ENCODE results near the gene GPR160.

The GPR160 gene

DNA sequence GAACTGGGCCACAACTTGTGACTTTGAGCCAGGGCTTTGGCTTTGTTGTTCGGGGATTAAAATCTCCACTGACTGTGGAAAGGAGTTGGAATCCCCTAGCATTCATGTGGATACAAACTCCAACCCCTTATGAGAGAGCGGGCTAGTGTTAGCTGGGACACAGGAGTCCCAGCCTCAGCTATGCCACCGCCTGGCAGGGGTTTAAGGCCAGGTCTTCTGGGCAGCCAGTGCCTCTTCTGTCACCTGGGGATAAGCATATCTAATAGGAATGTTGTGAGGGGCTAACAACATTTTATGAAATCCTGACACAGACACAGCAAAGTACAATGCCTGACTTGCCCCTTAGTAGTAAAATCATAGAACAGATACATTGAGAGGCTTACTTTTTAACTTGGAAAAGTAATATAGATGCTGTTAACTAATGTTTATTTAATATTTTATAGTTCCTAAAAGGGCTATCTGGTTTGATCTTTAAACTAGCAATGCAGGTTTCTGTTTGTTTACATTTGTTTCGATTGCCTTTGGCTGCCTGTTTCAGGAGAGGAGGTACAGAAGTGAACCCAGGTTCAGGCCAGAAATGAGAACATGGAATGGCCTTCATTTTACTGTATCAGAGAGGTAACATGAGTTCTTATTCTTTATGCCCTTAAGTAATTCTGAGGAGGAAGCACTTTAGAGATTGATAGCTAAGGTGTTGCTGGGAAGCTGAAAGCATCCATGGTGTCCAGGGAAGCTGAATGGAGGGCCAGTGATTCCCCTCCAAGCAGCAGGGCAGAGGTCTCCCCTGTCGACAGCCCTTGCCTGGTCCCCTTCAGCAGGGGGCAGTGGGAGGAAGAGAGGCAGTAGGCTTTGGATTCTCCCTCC lies 8.7 kb downstream of the GPR160 start:
- Mint-ChIP-seq H3K27ac (no peak overlapping the region), H3K4me1 (ENCODE audit: low read depth) (peaks cover 13% of the 10 kb centered on the region), H3K4me3 (no peak overlapping the region), H3K9me3 (no peaks in the 10 kb centered on the region), H3K36me3 (ENCODE audit: low read depth) (no peaks in the 10 kb centered on the region), H3K27me3 (no peaks in the 10 kb centered on the region)

DNA sequence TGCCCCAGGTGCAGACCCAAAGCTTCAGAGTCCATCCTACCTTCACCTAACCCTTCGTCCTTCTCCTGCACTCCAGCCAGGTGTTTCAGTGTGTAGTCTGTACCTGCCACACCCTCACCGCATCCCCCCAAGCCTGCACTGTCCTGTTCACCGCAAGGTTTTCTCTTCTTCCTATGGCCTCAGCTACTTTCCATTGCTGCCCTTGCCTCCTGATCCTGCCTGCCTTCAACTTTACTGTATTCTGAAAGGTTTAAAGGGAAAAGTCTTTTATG lies 9.3 kb downstream of the GPR160 start:
- H3K27ac Mint-ChIP-seq, result no peak overlapping the region
- no peak overlapping the region for H3K4me3 Mint-ChIP-seq
- H3K4me1 Mint-ChIP-seq (ENCODE audit: low read depth), result peaks cover 13% of the 10 kb centered on the region
- no peaks in the 10 kb centered on the region for H3K27me3 Mint-ChIP-seq
- H3K36me3 Mint-ChIP-seq (ENCODE audit: low read depth), result no peaks in the 10 kb centered on the region
- H3K9me3 Mint-ChIP-seq, result no peaks in the 10 kb centered on the region

DNA sequence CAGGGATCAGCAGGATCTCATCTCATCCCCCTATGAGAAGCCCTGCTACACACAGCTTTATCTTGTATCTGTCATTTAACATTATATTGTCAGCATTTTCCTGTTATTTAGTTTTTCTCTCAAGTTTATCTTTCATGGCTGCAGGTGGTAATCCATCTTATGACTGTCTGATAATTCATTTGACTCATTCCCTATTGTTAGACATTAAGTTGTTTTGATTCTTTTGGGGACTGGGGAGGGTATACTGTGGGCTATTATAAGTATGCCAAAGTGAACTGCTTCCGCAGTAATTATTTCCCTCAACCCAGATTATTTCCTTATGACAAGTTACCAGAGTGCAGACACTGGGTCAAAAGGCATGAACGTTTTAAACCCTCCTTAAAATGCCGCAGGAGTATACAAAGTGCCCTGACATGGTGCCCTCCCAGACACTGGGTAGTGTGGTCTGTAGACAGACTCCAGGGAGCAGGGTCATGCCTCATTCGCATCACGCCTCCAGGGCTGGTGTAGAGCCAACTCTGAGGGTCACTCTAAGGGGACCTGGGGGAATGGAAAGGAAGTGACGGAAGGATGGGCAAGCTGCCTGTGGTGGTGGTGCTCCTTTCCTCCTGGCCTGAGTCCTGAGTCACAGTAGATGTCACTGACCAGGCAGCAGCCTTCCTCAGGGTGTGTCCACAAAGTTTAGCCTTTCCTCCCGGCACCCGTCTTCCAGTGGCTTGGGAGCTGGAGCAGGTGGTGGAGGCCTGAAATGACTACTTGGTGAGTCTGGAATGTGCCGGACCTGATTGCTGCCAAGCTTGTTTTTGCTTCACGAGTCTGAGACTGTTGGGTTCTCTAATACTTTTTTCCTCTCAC lies 11.6 kb downstream of the GPR160 start:
- Mint-ChIP-seq H3K9me3 (no peaks in the 10 kb centered on the region), H3K4me3 (no peak overlapping the region), H3K27me3 (no peaks in the 10 kb centered on the region), H3K4me1 (ENCODE audit: low read depth) (peaks cover 13% of the 10 kb centered on the region), H3K36me3 (ENCODE audit: low read depth) (no peaks in the 10 kb centered on the region), H3K27ac (no peak overlapping the region)

DNA sequence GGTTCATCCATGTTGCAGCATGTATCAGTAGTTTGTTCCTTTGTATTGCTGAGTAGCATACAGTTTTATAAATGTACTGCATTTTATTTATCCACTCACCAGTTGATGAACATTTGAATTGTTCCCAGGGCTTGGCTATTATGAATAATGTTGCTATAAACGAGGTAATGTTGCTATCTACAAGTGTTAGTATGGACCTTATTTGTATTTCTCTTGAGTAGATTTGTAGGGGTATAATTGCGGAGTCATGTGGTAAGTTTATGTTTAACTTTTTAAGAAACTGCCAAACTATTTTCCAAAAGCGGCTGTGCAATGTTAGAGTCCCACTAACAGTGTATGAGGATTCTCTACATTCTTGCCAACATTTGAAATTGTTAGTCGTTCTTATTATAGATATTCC lies 13.0 kb downstream of the GPR160 start:
- H3K4me1 Mint-ChIP-seq (ENCODE audit: low read depth), result peaks cover 20% of the 10 kb centered on the region
- H3K36me3 Mint-ChIP-seq (ENCODE audit: low read depth), result no peaks in the 10 kb centered on the region
- H3K4me3 Mint-ChIP-seq, result no peak overlapping the region
- H3K9me3 Mint-ChIP-seq, result no peaks in the 10 kb centered on the region
- no peaks in the 10 kb centered on the region for H3K27me3 Mint-ChIP-seq
- H3K27ac Mint-ChIP-seq, result no peak overlapping the region

DNA sequence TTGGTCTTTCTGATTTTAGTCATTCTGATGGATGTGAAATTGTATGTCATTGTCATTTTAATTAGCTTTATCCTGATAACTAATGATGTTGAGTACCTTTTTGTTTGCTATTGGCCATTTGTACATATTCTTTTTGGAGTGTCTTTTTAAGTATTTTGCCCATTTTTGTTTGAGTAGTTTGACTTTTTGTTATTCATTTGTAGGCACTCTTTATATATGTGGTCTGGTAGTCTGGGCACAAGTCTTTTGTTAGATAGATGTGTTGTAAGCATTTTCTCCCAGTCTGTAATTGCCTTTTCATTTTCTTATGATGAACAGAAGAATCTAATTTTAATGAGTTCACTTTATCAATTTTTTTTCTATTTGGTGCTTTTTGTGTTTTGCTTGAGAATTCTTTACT lies 14.6 kb downstream of the GPR160 start:
- Mint-ChIP-seq H3K27me3 (no peaks in the 10 kb centered on the region), H3K36me3 (ENCODE audit: low read depth) (no peaks in the 10 kb centered on the region), H3K4me1 (ENCODE audit: low read depth) (peaks cover 31% of the 10 kb centered on the region), H3K9me3 (no peaks in the 10 kb centered on the region), H3K4me3 (no peak overlapping the region), H3K27ac (no peak overlapping the region)

DNA sequence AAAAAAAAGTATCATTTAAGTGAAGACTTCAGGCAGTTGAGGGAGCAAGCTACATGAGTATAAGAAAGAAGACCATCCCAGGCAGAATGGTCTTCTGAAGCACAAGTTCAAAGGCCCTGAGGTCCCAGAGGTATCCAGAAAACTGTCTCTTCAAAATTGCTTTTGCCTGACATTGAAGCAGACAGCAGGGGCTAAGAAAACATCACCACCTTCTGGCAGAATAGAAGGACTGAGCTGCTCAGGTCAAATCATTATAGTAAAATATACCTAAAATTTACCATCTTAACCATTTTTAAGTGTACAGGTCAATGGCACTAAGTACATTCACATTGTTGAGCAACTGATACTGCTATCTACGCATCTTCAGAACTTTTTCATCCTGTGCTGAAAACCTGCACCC lies 16.4 kb downstream of the GPR160 start:
- H3K36me3 Mint-ChIP-seq (ENCODE audit: low read depth), result no peaks in the 10 kb centered on the region
- H3K27ac Mint-ChIP-seq, result no peak overlapping the region
- no peaks in the 10 kb centered on the region for H3K27me3 Mint-ChIP-seq
- H3K4me1 Mint-ChIP-seq (ENCODE audit: low read depth), result peaks cover 43% of the 10 kb centered on the region
- H3K9me3 Mint-ChIP-seq, result no peaks in the 10 kb centered on the region
- H3K4me3 Mint-ChIP-seq, result no peak overlapping the region

DNA sequence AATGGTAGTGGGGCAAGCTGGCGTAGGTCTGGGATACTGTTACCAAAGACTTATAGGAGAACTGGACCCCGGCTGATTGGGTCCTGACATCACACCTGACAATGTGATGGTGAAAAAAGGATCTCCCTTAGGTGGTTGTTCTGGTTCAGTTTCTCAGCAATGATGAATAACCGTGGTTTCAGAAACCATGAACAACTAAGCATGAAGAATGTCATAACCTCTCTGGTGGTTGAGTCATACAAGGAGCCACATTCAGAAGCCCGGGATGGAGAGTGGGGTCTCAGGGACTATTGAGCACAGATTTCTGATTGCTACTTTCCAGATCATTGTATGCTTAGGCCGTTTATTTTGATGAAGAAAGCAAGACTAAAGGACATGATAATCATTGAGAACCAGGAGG lies 17.4 kb downstream of the GPR160 start:
- no peak overlapping the region for H3K4me3 Mint-ChIP-seq
- H3K36me3 Mint-ChIP-seq (ENCODE audit: low read depth), result no peaks in the 10 kb centered on the region
- no peak overlapping the region for H3K27ac Mint-ChIP-seq
- peaks cover 43% of the 10 kb centered on the region for H3K4me1 Mint-ChIP-seq (ENCODE audit: low read depth)
- no peaks in the 10 kb centered on the region for H3K9me3 Mint-ChIP-seq
- no peaks in the 10 kb centered on the region for H3K27me3 Mint-ChIP-seq

DNA sequence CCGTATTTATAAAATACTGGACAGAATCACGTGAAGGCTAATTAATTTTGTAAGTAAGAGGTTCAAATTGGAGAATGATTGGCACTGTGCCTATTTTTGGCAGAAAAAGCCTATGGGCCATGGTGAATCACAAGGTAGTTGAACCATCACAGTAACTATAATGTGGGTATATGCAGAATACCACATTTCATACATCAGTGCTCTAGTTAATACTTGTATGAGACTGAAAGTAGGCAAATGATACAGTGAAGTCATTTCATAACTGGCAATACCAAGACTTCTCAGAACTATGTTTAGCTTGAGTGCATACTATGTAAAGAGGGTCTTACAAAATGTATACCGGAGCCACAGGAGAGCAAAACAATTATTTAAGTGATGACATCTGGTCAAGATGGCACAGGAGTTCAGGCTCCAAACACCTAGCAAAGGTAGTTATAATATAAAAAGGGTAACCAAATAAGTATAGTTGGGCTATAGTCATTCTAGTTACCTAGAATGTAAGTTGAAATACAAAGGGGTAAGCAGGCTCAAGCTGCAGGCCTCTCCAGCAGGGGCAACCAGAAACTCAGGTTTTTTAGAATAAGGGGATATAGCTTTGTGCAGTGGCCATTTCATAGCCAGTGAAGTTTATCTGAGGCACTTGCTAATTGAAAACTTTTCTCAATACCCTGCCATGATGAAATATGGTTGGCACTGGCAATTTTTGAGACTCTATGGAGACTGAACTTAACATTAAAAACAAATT lies 19.1 kb downstream of the GPR160 start:
- H3K9me3 Mint-ChIP-seq, result no peaks in the 10 kb centered on the region
- no peak overlapping the region for H3K4me3 Mint-ChIP-seq
- H3K27me3 Mint-ChIP-seq, result no peaks in the 10 kb centered on the region
- no peak overlapping the region for H3K27ac Mint-ChIP-seq
- no peaks in the 10 kb centered on the region for H3K36me3 Mint-ChIP-seq (ENCODE audit: low read depth)
- peaks cover 43% of the 10 kb centered on the region for H3K4me1 Mint-ChIP-seq (ENCODE audit: low read depth)

DNA sequence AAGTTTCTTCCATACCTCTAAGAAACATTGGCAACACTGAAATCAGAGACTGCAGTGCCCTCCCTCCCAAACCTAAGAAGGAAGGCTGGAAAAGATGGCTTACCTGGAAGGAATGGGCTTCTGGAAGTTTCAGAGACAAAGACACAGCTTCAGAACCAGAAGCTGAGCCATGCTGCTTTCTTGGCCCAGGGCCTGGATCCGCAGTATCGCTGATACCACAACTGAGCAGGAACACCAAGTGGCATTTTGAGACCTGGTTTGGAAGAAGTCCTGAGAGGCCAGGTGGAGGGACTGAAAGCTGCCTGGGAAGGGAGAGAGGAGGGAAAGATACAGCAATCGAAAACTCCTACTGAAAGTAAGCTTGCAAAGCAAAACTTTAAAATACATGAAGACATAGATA lies 19.8 kb downstream of the GPR160 start:
- Mint-ChIP-seq H3K27ac (no peak overlapping the region), H3K9me3 (no peaks in the 10 kb centered on the region), H3K36me3 (ENCODE audit: low read depth) (peaks cover 4% of the 10 kb centered on the region), H3K27me3 (no peaks in the 10 kb centered on the region), H3K4me1 (ENCODE audit: low read depth) (peaks cover 43% of the 10 kb centered on the region), H3K4me3 (no peak overlapping the region)

DNA sequence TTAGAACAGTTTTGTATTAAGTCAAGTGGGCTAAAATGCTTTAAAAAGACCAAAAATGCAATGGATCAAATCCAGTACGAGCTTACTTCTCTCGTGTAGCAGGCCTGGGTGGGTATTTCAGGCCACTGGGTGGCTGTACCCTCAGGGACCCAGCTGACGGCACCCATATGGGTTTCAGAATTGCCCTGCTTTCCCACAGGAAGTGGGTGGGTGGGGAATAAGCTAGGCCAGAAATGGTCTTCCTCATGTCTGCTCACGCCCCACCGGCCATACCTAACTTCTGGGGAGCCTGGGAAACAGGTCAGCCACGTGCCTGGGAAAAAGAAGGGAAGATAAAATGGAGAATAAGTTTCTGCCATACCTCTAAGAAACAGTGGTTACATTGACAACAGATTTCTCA lies 20.3 kb downstream of the GPR160 start:
- Mint-ChIP-seq H3K27me3 (no peaks in the 10 kb centered on the region), H3K9me3 (no peaks in the 10 kb centered on the region), H3K4me3 (no peak overlapping the region), H3K27ac (no peak overlapping the region), H3K4me1 (ENCODE audit: low read depth) (peaks cover 43% of the 10 kb centered on the region), H3K36me3 (ENCODE audit: low read depth) (peaks cover 5% of the 10 kb centered on the region)

DNA sequence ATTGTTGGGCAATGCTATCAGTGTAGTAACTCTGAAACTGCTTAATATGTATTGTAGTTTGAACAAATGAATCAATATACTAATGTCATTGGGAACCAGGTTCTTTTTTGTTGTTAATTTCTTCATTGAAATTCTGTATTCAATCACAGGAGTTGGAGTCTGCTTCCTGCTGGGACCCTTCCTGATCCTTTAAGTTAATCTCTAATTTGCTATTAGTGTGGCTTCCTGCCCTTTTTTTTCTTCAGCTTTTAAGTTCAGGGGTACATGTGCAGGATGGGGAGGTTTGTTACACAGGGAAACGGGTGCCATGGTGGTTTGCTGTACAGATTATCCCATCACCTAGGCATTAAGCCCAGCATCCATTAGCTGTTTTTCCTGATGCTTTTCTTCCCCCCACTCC lies 21.7 kb downstream of the GPR160 start:
- Mint-ChIP-seq H3K27me3 (no peaks in the 10 kb centered on the region), H3K27ac (no peak overlapping the region), H3K9me3 (no peaks in the 10 kb centered on the region), H3K4me1 (ENCODE audit: low read depth) (peaks cover 41% of the 10 kb centered on the region), H3K36me3 (ENCODE audit: low read depth) (peaks cover 5% of the 10 kb centered on the region), H3K4me3 (no peak overlapping the region)

DNA sequence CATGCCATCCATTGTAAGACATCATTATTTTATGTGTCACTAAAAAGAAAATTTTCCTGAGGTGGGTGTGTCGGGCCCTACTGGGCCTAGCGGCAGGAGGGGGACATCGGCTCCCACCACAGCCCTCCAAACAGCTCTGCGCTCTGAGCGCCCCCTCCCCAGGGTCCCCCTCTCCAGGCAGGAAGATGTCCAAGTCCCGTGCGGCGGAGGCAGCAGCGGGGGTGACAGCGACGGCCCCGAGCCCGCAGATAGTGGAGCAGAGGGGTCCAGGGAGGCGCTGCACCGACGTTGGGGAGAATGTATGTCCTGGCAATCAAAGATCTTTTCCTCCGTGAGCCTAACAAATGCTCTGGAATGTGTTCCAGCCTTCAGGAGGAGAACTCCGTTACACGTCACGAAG lies 24.3 kb downstream of the GPR160 start:
- Mint-ChIP-seq H3K27me3 (no peaks in the 10 kb centered on the region), H3K9me3 (no peaks in the 10 kb centered on the region), H3K4me1 (ENCODE audit: low read depth) (peaks cover 15% of the 10 kb centered on the region), H3K36me3 (ENCODE audit: low read depth) (peaks cover 9% of the 10 kb centered on the region), H3K4me3 (no peak overlapping the region), H3K27ac (no peak overlapping the region)

DNA sequence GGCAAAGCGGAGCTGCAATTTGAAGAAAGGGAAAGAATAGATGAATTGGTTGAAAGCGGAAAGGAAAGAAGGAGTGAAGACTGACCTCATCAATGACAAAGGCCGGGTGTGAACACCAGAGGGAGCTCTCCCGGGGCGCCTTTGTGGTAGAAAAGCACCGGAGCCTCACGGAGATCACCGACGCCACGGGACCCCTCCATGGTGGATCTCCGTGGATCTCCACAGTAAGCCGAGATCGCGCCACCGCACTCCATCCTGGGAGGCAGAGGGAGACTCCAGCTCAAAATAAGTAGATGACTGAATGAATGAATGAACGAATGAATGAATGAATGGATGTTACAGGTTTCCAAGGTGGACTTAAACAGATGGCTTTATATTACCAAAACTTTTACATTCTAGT lies 25.0 kb downstream of the GPR160 start:
- H3K36me3 Mint-ChIP-seq (ENCODE audit: low read depth), result peaks cover 9% of the 10 kb centered on the region
- H3K4me1 Mint-ChIP-seq (ENCODE audit: low read depth), result peaks cover 8% of the 10 kb centered on the region
- no peaks in the 10 kb centered on the region for H3K9me3 Mint-ChIP-seq
- H3K27me3 Mint-ChIP-seq, result no peaks in the 10 kb centered on the region
- no peak overlapping the region for H3K4me3 Mint-ChIP-seq
- H3K27ac Mint-ChIP-seq, result no peak overlapping the region

DNA sequence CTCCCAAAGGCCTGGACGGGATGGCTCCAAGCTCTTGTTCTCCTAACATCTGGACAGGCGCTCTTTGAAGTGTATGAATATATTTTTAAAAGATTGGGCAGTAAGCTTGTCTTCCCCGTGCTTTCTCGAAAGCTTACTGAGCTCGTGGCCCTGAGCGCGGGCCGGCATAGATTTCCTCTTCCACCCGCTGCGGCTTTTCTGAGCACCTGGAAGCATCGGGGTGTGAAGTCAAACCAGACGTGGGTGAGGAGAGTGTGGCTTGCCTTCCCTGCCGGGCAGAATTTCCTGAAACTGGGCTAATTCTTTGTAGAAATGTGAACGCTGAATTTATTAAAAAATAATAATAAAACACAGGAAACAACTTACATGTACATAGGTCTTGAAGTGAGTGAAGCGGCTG lies 25.9 kb downstream of the GPR160 start:
- H3K4me3 Mint-ChIP-seq, result no peak overlapping the region

DNA sequence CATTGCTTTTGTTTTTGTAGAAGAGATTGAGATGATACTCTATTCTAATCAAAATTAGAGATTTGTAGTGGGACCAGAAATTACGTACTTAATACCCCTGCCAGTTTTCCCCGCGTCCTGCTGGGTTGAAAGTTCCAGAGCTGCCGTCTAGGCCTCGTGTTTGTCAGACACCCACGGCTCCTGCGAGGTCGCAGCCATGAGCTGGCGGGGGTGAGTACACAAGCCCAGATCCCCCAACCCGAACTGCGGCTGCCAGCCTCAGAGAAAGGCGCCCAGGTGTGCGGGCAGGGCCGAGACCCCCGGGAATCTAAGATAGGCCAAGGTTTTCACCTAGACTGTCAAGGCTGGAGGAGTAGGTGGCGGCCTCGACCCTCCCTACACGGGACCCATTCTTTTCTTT lies 26.3 kb downstream of the GPR160 start:
- no peak overlapping the region for H3K27ac Mint-ChIP-seq
- peaks cover 12% of the 10 kb centered on the region for H3K36me3 Mint-ChIP-seq (ENCODE audit: low read depth)
- no peaks in the 10 kb centered on the region for H3K9me3 Mint-ChIP-seq
- no peaks in the 10 kb centered on the region for H3K4me1 Mint-ChIP-seq (ENCODE audit: low read depth)
- H3K27me3 Mint-ChIP-seq, result no peaks in the 10 kb centered on the region
- H3K4me3 Mint-ChIP-seq, result no peak overlapping the region

More for the DNA sequence above, 25.9 kb downstream of the GPR160 start:
- Mint-ChIP-seq H3K9me3 (no peaks in the 10 kb centered on the region), H3K36me3 (ENCODE audit: low read depth) (peaks cover 12% of the 10 kb centered on the region), H3K4me1 (ENCODE audit: low read depth) (no peaks in the 10 kb centered on the region), H3K27me3 (no peaks in the 10 kb centered on the region), H3K27ac (no peak overlapping the region)
